GM15510 (cell line): ENCODE data around the gene HIPK2.

Source experiments
- POLR2A ChIP-seq: IDR thresholded peaks from 3 replicates; pipeline ENCODE4 v1.6.1; 2011; ENCODE audit warnings: borderline replicate concordance; ENCODE audit not compliant: insufficient read length; ENCODE audit errors: extremely low read depth

HIPK2 gene

DNA sequence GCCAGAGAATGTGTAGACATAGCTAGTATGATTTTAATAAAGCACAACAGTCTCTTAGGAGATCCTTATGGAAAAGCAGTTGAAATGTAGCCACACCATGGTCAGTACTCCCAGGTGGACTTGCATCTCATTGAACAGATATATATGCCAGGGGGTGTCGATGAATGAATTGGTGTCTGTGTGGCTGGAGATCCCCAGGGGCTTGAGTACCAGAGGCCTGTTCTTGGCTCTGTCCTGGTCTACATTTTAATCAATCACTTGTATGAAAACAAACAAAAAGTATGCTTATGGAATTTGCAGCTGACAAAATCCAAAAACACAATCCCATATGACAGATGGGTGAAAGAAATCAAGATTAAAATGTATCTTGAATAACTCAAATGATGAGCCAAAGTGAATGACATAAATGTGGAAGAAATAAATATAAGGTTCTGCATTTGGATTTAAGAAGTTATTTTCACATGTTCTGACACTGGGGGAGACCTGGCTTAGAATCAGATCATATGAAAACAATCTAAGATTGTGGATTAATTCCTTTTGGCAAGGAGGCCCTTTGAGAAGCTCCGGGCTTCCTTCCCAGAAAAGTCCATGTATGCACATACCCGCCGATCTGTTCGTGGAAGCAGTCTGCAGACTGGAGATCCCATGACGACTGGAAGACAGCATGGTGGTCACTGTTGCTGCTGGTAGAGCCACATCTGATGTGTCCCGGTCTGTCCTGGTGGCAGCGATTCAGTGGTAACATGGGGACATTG, 238.7 kb downstream of the HIPK2 start:
- TF ChIP-seq POLR2A = no peak

DNA sequence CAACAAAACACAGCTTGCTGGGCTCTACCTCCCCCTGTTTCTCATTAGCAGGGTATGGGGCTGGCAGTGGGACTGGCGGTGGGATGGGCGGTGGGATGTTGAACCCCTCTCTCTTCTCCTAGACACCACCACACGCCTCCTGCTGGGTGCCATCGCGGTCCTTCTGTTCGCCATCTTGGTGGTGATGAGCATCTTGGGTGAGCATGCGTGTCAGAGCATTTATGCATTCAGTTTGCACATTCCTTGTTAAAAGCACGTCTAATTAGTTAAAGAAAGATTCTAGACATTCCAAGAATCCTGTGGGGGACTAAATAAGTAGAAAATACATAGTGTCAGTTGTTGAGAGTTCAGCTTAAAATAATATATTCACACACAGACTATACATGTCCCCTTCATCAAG, 241.6 kb downstream of the HIPK2 start:
- TF ChIP-seq POLR2A = no peak

DNA sequence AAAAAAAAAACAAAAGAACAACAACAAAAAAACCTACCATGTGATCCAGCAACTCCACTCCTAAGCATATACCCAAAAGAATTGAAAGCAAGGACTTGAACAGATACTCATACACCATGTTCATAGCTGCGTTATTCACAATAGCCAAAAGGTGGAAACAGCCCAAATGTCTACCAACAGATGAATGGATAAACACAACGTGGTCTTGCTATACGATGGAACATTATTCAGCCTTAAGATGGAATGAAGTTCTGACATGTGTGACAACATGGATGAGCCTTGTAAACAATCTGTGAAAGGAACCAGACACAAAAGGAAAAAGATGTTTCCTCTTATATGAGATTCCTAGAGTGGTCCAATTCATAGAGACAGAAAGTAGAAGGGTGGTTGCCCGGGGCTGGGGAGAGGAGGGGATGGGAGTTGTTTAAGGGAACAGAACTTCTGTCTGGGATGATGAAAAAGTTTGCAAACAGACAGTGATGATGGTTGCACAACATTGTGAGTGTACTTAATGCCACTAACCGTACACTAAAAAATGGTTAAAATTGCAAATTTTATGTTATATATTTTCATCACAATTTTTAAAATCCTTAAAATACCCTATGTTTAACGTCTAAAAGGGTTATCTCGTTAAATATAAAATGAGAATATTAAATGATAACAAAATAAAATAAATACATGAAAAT, 242.7 kb downstream of the HIPK2 start:
- no peak for TF ChIP-seq POLR2A

DNA sequence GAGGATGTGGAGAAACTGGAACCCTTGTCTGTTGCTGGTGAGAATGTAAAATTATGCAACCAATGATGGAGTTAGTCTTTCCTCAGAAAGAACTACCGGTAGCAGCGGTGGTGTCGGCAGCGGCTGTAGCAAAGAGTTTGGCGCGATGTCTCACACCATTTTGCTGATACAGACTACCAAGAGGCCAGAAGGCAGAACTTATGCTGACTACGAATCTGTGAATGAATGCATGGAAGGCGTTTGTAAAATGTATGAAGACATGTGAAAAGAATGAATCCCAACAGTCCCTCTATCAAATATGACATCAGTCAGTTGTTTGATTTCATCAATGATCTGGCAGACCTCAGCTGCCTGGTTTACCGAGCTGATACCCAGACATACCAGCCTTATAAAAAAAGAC, 243.7 kb downstream of the HIPK2 start:
- TF ChIP-seq POLR2A = no peak

DNA sequence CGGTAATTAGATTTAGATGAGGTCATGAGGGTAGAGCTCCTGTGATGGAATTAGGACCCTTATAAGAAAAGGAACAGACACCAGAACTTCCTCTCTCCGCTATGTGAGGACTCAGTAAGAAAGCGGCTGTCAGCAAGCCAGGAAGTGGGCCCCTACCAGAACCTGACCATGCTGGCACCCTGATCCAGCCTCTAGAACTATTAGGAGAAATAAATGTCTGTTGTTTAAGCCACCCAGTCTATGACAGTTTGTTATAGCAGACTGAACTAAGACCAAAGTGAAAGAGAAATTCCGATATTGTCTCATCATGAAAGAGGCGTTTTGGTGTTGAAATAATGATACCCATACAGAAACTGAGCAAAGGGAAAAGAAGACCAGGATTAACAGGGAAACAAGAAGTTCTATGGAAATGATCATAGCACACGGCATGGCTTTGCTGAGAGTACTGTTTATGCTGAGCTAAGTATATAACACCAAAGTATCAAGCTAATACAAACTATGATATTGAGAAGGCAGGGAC, 245.1 kb downstream of the HIPK2 start:
- no peak for TF ChIP-seq POLR2A

DNA sequence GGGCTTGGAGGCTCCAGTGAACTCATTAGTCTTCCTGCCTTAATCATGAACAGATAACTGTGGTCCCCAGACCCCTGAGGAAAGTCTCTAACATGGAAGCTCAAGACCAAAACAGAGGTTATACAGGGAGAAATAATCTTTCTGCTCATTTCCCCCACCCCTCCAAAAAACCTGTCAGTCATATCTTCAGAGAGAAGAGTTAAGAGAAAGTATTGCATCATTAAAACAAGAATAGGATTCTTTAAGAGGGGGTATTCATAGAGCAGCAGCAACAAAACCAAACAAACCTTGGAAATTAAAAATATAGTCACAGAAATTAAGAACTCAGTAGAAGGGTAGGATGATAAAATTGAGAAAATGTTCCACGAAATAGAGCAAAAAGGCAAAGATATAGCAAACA, 246.7 kb downstream of the HIPK2 start:
- no peak for TF ChIP-seq POLR2A

DNA sequence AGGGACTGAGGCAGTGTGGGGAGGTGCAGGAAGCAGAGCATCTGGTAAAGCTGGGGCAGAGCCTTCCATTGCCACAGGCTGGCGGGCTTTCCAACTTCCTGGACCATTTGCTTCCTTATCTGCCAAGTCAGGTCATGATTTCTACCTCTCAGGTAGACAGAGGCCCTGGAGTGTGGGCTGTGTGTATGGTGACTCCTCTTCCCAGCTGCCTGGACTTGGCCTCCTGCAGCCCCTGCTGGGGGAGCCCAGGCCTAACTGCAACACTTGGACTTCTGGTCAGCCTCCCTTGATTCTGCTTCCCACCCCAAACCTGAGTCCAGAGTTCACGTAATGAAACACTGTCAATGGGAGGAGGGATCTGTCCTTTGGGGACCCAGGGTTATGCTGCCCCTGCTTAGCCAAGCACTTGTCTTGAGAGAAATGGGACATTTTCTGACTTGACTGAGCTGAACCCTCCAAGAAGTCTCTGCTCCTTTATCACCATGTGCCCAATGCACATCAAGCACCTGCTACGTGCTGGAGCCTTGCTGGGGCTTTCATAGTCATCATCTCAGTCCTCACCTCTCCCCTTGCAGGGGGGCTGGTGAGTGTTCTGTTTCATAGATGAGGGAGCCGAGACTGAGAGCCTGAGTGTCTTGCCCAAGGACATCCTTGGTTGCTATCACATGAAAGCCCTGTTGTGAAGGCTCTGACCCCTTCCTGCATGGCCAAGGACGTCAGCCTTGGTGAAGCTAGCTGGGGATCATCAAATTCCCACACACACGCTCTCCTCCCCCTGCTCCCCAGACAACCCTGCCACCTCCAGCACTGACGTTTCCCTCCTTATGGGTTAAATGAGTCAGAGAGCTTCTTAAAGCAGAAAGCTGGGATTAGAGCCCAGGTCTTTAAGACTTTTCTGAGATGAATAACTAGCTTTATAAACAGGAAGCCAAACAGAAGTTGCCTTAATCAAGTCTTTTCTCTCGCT, 250.9 kb downstream of the HIPK2 start:
- TF ChIP-seq POLR2A = no peak

DNA sequence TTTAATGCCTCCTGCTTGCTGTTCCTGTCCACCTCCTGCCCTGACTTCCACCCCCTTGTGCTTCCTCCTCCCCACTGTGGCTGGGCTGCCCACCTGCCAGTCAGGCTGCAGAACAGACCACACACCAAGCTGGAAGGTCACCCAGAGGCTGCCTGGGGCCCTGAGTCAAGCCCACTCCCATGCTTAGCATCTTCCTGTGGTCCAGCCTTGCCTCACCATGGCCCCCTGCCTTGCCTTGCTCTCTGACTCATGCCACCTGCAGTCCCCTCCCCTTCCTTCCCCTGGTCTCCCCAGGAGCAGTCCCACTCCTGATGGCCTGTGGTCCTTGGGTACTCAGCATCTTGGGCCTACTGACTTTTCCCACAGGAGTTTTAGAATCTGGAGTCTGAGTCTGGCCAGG, 252.0 kb downstream of the HIPK2 start:
- TF ChIP-seq POLR2A = no peak

DNA sequence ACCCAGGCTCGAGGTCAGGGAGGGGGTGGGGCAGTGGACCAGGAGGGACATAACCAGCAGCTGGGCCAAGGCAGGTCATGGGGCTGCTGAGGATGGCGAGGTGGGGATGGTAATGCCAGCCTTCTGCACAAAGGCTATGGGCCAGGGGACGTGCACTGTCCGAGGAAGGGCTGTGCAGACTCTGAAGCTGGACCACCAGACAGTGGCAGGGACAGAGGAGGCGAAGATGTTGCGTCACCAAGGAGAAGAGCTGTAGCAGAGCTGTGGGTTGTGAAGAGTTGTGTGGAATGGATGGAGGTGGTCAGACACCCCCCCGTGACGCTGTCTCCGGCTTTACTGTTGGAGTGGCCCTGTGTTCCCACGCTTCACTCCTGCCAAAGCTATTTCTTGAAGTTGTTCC, 252.6 kb downstream of the HIPK2 start:
- no peak for TF ChIP-seq POLR2A

DNA sequence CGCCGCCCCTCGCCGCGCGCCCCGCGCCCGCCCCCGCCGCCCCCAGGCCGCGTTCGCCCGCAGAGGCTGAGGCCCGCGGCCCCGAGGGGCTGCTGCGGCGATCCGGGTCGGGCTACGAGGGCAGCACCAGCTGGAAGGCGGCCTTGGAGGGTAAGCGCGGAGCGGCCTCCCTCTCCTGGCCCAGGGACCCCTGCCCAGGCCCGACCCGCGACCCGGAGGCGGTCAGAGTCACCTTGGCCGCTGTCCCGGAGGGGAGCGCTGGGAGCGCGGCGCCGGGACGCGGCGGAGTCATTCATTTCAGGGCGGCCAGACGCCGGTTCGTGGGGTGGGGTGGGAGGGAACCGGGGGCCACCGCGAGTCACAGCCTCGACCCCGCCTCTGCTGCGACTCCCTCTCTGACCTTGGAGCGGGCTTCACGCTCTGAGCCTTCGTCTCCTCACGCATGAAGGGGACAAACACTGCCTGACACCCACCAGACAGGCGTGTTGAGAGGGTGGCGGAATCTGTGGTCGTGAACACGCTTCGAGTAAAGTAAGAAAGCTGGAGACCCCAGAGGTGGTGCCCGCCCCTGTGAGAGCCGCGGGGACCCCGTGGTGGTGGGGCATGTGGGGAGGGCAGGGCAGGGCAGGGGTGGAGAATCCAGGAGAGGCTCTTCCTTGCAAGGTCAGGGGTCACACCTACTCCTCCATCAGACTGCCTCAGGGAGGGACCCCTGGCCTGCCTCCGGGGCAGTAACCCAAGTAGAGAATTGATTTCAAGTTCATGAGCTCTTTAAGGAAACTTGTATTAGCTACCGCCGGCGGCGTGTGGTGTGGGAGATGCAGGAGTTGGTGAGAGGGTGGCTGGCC, 253.6 kb downstream of the HIPK2 start:
- TF ChIP-seq POLR2A = no peak

DNA sequence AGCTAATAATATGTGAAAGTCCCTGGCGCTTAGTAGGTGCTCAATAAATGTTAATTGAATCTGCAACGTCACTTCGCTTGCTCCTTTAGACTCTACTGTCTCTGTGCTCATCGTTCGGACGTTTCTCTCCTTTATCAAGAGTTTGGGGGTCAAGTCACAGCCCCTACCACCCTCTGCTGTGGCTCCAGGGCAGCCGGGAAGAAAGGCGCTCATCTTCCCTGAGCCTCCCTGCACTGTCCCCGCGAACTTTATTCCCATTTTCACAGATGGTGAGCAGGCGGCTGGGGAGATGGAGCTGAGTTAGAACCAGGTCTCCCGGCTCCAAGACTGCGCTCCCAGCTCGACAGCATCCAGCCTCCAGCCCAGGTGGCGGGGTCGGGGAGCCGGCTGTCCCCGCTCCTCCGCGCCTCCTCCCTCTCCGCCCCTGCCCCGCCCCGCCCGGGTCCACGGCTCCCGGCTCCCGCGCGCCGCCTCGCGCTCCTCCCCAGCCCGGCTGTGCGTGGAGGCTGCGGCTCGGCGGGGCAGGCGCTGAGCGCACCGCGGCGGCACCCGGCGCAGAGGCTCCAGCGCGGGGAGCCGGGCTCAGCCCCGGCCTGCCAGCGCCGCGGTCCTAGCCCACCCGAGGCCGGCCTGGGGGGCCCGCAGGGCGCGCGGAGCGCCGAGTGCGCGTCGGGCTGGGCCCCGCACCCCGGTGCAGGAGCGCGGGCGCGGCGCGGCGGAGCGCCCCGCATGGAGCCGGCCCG, 254.4 kb downstream of the HIPK2 start, which contains the start of gene CLEC2L:
CLEC2L (plus strand) TSS at position 487 of the 743 bp plus-strand sequence; CDS start at position 730, 243 bp downstream.
- no peak for TF ChIP-seq POLR2A

DNA sequence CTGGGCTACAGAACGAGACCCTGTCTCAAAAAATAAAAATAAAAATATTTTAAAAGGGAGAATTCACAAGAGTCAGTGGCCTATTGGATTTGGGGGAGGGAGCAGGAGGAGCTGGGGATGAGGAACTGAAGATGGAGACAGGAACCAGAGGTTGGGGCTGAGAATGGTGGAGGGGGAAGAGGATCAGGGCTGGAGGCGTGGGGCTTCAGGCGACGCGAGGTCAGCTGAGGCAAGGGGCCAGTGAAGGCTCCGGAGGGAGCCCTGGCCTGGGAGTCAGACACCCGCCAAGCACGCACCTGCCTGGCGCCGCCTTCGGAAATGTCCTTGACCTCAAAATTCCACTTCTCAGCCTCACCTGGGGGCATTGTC, 255.0 kb downstream of the HIPK2 start:
- TF ChIP-seq POLR2A = no peak

DNA sequence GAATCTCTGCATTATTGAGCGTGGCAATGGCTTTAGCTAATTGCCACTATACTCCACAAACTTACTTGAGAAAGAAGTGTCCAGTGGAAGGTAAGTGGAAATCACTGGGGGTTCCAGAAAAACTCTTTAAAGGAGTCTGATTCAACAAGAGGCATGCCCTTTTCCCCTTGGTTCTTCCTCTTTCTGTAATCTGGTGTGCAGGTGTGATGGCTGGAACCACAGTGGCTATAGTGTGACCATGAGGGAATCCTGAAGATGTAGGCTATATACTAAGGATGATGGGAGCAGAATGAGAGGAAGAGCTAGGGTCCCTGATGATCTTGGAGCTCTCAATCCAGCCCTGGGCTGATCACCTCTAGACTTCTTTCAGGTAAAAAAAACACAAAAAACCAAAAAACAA, 256.4 kb downstream of the HIPK2 start:
- no peak for TF ChIP-seq POLR2A

DNA sequence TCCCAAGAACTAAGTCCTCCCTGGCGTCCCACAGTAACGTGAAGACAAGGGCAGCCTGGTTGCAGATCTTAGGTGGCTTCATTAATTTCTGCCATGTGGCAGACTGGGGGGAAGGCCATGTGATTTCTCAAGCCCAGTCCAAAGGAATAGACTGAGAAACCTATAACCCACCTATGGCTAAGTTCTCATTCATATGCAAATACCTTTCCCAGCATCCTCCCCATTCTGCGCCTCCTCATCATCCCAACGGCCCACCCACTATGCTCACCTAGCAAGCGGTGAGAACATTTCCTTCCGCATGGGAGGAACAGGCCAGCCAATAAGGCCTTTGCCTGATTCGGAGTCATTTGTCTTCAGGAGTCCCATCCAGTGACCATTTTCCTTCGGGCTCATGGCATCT, 262.5 kb downstream of the HIPK2 start:
- no peak for TF ChIP-seq POLR2A
